ENCODE measurements around the gene SLC25A42.

DNA sequence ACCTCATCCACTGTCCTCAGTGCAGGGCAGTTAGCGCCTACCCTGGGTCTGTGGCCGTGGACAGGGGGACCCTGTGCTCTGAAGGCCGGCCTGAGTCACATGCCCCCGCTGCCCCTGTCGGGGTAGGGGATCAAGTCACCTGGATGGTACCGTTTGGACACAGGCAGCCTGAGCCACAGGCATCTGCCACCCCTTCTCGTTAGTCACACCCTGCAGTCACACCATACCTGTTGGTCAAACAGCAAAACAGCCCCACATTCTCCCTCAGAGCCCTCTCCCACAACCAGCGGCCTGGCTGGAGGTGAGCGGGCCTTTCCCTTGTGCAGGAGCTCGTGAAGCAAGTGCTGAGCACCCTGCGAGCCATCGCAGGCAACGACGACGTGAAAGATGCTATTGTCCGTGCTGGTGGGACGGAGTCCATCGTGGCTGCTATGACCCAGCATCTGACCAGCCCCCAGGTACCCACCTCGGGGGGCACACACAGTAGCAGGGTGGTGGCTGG lies 8.8 kb upstream of the SLC25A42 start:
- TF ChIP-seq POLR2A (IDR thresholded peaks at IDR 0.05; ENCODE audit: low read length) (no peak), GATA1 (IDR thresholded peaks at IDR 0.05; ENCODE audit: low read depth, low read length) (no peak)
